NCI-H2196 (cell line): ENCODE data around the gene CDC42BPA.

Experiments
- DNase-seq: peaks from one replicate; lab custom pipeline; 2025; ENCODE audit not compliant: unreplicated experiment; lab: John Stamatoyannopoulos, UW

CDC42BPA gene

DNA sequence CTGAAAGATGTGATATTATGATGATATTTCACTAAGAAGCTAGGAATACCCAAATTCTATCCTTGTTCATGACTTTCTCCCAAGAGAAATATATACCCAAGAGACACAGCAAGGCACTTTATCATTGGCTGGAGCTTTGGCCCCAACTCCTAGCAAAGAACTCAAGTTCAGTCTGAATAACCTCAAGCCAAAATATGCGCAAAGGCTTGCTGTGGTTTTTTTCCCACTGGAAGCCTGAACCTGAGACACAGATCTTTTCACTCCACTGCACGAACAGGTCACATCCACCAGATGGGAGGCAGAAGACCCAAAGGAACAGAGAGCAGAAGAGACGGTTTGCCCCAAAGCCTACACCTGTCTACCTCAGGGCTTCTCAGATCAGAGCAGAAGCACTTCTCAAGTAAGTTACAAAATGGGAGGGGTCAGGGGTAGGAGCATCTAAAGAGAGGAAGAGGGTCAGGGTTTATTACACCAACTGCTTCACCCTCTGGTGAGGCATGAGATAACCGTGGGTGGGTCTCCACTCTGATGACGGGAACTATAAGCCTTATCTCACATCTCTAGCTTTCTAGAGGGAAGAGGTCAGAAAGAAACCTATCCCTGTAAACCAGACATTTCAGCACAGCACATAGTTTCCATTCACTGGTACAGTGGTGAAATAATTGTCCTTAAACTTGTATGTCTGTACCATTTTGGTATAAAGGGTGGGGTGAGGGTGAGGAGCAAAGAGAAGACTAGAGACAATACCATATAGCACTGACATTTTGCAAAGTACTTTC, 17.1 kb upstream of the CDC42BPA start:
- DNase-seq: no peak

GRCh38 chr1:227333423-227333822, 15.1 kb upstream of the CDC42BPA start:
- DNase-seq: no peak

GRCh38 chr1:227330279-227331076, 12.2 kb upstream of the CDC42BPA start:
- no peak for DNase-seq

- no peak for DNase-seq
Observed at GRCh38 chr1:227328405-227329019, 10.2 kb upstream of the CDC42BPA start.

DNA sequence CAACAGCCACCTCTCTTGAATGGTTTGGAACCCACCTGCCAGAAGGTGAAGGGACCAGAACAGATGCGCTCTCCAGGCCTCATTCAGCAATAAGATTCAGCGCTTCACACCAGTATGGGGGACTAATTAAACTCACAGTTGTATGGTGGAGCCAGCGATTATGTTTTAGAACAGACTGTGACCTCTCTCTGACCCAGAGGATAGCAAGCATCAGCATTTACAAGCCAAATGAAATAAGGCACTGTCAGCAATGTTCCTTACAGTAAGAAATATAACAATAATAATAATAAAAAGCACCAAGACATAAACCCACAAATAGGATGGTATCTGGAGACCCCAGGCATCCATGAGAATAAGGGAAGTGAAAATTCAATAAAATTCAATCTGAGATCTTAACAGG, 6.9 kb upstream of the CDC42BPA start:
- no peak for DNase-seq

DNA sequence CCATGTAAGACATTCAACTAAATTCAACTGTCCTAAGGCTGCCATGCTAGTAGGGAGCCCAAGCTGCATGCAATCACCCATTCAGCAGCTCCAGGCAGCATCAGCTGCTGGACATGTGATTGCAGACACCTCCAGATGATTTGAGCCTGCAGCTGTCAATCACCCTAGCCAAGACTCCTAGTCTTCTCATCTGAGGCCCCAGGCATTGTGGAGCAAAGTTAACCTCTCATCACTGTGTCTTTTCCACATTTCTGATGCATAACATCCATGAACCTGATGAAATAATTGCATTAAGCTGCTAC, 5.6 kb upstream of the CDC42BPA start:
- DNase-seq: no peak

GRCh38 chr1:227323171-227323966, 5.1 kb upstream of the CDC42BPA start:
- DNase-seq: no peak

DNA sequence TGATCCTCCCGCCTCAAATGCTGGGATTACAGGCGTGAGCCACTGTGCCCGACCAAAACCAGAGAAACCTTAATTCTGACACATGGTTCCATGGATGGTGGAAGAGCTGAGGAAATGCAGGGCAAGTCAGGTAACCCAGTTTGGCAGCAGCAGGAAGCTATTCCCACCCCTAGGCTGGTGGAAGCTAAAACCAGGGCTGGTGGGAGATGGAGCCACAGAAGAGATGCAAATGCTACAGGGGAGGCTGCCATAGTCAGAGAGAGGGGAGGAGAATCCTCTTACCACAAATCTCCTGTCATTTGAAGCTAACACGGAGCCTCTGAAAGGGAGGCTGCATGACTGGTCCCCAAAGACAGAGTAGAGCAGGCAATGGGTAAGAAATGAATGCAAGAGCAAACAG, 4.1 kb upstream of the CDC42BPA start:
- DNase-seq: no peak

- no peak for DNase-seq
Observed at GRCh38 chr1:227321035-227321434, 2.7 kb upstream of the CDC42BPA start.

DNA sequence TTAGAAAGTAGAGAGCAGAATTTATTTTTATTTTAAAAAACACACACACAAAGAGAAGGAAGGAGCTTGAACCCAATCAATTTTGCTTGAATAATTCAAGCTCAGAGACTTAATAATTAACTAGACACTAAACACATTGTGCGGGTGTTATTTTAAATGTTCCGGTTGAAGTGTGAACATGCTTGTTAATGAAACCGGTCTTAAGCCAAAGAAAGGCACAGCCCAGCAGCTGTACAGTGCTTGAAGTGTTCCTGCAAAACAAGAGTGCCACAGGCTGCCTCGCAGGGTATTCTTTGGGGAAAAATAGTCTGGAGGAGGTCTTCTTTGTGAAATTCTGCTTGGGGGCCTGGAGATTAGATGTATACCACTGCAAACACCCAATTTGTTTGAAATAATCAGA, 2.2 kb upstream of the CDC42BPA start:
- DNase-seq: no peak

GRCh38 chr1:227318853-227319607, 738 bp upstream of the CDC42BPA start:
- DNase-seq: peak; percentile 20

- peak; percentile 50 for DNase-seq
Observed at GRCh38 chr1:227317523-227318015, 723 bp downstream of the CDC42BPA start.

DNA sequence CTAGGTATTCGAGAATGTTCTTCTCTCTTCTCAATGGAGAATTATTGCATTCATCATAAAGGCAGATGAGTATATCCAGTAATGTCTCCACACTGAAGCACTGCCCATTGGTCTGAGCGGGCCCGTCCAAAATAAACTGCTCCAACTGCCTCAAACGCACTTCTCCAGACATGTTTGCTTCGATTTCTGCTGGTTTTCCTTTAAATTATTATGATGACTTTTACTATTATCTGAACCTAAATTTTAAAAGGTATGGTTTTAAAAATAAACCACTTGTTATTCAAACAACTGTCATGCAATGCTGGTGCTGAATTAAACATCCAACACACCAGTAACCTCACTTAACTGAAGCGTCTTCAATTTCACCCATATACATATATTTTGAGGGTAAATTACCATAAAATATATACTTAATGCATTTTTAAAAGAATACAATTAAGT, 1.3 kb downstream of the CDC42BPA start:
- DNase-seq: no peak

DNA sequence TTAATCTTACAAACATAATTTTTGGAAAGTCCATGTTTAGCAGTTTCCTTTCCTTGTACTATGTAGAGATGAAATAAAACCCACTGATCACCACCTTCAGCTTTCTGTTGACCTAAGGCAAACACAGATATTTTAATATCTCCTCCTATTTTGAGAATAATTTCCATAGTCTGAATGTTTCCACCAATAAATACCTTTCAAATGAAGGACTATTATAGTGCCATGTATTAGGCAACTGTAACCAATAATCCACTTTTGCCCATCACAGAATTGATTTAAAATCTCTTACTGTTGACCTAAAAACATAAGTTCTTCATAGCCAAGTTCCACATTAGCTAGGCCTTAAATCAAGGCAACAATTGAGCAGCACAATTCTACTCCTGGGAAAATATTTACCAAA, 1.8 kb downstream of the CDC42BPA start:
- no peak for DNase-seq

DNA sequence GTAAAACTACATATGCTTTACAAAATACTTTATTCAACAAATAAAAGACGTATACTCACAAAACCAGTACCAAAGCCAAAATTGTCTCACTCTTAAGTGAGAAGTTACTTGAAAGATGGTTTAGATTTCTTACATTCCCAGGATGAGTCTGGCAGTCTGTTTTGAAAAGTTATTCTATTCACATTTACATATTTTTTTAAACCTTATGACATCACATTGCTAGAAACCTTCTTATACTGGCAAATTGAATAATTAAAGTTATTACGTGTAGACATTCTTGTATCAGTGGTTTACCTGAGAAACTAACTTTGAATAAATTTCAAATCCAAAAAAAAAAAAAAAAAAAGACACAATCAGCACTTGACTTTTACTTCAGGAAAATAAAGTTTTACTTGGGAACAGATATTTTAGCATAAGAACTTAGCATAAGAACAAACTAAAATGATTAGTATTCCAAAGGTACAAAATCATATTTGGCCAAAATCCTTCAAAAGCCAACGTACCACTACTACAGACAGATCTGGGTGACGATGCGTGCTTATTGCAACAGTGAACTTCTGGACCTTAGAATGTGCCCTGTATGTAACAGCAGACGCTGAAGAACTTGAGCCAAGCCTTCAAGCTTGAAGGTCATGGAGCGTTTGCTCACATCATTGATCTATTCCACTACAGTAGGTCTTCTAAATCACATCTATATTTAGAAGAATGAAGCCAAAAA, 2.5 kb downstream of the CDC42BPA start:
- peak; percentile 5 for DNase-seq

DNA sequence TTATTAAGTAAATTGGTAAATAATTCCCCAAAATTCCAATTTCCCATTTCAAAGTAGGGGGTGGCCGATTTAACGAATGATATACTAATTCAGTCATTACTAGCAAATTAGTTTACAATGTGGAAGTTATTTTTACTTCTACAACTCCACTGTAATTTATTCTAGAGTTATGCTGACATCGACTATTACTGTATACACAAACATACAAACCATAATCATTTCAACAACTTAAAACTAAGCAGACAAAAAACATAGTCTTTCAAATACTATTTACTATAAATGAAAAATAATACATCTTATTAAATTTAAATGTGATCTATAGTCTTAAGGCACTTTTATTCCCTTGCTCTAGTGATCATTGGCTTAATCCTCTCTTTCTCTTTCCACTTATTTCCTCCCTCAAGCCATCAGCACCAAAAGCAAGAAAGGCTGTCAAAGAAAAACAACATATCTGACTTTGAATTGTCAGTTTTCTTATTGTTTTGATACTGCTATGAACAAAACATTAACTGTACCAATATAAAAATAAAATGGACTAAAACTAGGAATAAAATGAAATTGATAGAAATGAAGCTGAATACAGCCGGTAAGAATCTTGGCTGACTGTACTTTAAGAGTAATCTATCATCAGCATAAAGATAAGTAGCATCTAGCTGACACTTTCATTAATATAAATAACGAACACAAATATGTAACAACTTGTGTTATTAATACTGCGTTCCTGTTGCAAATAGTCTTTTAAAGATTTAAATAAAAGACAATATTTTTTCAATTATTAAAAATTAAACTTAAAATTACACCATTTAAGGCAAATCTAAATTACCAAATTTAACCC, 4.1 kb downstream of the CDC42BPA start:
- no peak for DNase-seq

DNA sequence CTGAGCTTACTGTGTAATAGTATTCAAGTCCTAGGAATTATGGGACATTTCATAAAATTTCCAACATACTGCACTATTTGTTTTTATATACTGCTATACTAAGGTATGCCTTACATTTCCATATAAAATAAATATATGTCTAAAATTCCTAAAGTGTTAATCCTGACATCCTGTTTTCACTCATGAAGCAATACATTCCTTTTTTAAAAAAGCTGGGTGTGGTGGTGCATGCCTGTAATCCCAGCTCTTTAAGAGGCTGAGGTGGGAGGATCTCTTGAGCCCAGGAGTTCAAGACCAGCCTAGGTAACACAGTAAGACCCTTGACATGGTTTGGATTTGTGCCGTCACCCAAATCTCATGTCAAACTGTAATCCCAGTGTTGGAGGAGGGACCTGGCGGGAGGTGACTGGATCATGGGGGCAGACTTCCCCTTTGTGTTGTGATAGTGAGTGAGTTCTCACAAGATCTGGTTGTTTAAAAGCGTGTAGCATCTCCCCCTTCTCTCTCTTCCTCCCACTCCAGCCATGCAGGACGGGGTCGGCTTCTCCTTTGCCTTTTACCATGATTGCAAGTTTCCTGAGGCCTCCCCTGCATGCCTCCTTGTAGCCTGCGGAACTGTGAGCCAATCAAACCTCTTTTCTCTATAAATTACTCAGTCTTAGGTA, 5.8 kb downstream of the CDC42BPA start:
- DNase-seq: no peak

DNA sequence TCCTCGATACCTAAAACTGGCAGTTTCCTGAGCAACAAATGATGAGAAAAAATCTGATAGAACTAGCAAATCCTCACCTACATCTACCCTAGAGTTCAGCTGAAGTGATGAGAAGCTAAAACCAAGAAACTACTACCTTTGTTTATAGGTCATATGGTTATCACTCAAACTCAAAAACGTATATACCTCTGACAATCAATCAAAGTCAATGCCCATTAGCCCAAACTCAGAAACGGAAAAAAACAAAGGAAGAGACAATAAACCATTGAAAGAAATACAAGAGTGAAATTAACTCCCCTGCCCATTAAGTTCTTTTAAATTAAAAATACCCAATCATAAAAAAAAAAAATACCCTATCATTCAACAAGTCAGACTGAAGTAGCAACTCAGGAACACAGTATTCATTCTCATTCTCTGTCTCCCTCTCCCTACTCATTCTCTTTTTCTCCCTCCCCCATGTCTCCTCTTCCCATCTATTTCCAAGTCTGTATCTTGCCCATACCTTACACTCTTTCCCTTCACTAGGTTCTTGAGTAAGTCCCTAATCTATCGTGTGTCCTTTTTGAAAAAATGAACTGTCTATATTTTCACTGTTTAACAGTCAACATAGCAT, 6.8 kb downstream of the CDC42BPA start:
- DNase-seq: no peak
